ENCODE results near the gene KY. TPM values are rescaled to one million over a fixed set of nuclear protein-coding genes. Genes with fewer than 3 reads are reported as not detected.

The KY gene
- total RNA-seq, 1 donor from 2014 or later = 1.7 TPM

Other genes starting within 250 kb of the KY start
- gene ANAPC13, start 165.0 kb downstream of the KY start, total RNA-seq (ENCODE audit: insufficient read depth, low replicate concordance) = 79.7 TPM
- gene CEP63, start 165.0 kb downstream of the KY start, total RNA-seq (ENCODE audit: insufficient read depth, low replicate concordance) = 25.3 TPM
- gene EPHB1, start 144.2 kb upstream of the KY start, total RNA-seq (ENCODE audit: insufficient read depth, low replicate concordance) = 0.72 TPM